ENCODE data around the gene SDS.

Gene SDS

DNA sequence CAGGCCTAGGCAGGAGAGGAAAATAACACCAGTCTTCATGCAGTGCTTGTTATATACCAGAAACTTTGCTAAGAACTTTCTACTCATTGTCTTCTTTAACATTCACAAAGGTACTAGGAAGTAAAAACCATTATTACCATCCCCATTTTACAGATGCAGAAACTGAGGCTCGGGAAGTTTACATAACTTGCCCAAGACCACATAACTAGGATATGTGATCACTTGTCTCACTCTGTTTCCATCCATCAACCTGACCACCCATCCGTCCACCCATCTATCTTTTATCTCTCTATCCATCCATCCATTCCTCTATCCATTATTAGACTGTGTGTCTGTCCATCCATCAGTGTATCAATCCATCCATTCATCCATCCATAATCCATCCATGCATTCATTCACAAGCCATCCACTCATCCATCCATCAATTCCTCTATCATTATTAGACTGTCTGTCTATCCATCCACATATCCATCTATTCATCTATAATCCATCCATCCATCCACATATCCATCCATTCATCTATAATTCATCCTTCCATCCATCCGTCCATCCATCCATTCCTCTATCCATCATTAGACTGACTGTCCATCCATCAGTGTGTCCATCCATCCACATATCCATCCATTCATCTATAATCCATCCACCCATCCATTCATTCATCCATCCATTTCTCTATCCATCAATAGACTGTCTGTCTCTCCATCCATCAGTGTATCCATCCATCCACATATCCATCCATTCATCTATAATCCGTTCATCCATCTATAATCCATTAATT lies 35.0 kb upstream of the SDS start:
- in situ Hi-C loops (cut with HindIII; ENCODE audit: low sequenced_read_pairs), result no loop called here
- TF ChIP-seq, protein P1, sequence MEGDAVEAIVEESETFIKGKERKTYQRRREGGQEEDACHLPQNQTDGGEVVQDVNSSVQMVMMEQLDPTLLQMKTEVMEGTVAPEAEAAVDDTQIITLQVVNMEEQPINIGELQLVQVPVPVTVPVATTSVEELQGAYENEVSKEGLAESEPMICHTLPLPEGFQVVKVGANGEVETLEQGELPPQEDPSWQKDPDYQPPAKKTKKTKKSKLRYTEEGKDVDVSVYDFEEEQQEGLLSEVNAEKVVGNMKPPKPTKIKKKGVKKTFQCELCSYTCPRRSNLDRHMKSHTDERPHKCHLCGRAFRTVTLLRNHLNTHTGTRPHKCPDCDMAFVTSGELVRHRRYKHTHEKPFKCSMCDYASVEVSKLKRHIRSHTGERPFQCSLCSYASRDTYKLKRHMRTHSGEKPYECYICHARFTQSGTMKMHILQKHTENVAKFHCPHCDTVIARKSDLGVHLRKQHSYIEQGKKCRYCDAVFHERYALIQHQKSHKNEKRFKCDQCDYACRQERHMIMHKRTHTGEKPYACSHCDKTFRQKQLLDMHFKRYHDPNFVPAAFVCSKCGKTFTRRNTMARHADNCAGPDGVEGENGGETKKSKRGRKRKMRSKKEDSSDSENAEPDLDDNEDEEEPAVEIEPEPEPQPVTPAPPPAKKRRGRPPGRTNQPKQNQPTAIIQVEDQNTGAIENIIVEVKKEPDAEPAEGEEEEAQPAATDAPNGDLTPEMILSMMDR (IDR thresholded peaks at IDR 0.05; ENCODE audit: low read depth, low read length), result no peak
- no peak for DNase-seq (ENCODE audit: low read depth, low spot score)
- no peak overlapping the region for H3K4me3 ChIP-seq (ENCODE audit: low read depth, low read length)

DNA sequence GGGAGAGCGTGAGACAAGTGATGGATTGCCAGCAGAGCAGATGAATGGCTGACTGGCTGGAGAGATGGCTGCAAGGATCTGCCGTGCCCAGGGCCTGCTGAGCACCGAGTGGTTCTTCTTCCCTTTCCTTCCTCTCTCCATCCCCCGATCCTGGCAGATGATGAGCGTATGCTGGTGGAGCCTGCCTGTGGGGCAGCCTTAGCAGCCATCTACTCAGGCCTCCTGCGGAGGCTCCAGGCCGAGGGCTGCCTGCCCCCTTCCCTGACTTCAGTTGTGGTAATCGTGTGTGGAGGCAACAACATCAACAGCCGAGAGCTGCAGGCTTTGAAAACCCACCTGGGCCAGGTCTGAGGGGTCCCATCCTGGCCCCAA lies 34.0 kb upstream of the SDS start:
- no peak overlapping the region for H3K4me3 ChIP-seq (ENCODE audit: low read depth, low read length)
- no peak for DNase-seq (ENCODE audit: low read depth, low spot score)
- TF ChIP-seq, protein P1 (IDR thresholded peaks at IDR 0.05; ENCODE audit: low read depth, low read length), result no peak
- in situ Hi-C loops (cut with HindIII; ENCODE audit: low sequenced_read_pairs), result no loop called here

DNA sequence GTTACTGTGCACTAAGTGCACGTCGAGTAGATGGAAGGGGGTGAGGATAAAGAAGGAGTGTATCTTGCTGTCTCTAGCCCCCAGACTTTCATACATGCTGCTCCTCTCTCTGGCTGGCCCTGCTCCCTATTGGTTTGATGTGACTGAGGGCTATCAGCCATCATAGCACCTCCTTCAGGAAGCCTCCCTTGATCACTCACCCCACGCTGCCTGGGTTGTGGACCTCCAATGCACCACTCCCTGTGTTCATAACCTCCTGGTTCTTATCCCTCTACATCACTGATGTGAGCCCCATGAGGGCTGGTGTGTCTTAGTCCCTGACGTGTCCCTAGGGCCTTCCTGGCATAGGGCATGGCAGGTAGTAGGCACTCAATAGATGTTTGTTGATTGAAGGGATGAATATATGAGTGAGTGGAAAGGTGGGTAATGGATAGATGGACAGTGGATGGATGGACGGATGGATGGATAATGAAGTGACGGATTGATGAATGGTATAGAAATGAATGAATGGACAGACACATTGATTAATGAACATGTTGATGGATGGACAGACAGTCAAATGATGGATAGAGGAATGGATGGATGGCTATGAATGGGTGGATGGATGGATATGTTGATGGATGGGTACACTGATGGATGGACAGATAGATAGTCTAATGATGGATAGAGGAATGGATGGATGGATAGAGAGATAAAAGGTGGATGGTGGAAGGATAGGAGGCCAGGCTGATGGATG lies 33.5 kb upstream of the SDS start:
- in situ Hi-C loops (cut with HindIII; ENCODE audit: low sequenced_read_pairs), result no loop called here
- DNase-seq (ENCODE audit: low read depth, low spot score), result no peak
- TF ChIP-seq, protein P1 (IDR thresholded peaks at IDR 0.05; ENCODE audit: low read depth, low read length), result no peak
- H3K4me3 ChIP-seq (ENCODE audit: low read depth, low read length), result no peak overlapping the region

DNA sequence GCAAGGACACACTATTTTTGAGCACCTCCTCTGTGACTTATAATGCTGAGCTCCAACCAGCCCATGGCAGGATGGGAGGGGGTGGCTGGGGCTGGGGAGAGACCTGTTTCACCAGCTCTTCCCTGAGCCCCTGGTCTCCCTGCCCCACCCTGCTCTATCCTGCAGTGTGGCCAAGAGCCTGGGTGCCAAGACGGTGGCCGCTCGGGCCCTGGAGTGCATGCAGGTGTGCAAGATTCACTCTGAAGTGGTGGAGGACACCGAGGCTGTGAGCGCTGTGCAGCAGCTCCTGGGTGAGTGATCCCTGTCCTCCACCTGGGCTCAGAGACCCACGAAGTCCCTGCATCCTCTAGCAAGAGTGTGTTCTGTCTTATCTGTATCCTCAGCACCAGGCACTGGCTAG lies 32.9 kb upstream of the SDS start:
- in situ Hi-C loops (cut with HindIII; ENCODE audit: low sequenced_read_pairs), result no loop called here
- TF ChIP-seq, protein P1 (IDR thresholded peaks at IDR 0.05; ENCODE audit: low read depth, low read length), result no peak
- DNase-seq (ENCODE audit: low read depth, low spot score), result no peak

DNA sequence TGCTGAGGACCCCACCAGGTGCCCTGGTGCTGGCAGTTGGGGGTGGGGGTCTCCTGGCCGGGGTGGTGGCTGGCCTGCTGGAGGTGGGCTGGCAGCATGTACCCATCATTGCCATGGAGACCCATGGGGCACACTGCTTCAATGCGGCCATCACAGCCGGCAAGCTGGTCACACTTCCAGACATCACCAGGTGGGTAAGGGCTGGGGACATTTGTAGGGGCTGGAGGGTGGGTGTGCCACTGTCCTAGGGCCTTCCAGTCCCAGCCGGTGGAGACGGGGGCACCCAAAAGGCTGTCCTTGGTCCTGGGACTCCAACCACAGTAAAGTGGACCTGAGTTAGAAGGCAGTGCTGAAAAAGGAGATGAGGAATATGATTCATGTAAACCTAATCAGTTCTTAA lies 31.7 kb upstream of the SDS start:
- in situ Hi-C loops (cut with HindIII; ENCODE audit: low sequenced_read_pairs), result no loop called here
- TF ChIP-seq, protein P1 (IDR thresholded peaks at IDR 0.05; ENCODE audit: low read depth, low read length), result no peak
- no peak for DNase-seq (ENCODE audit: low read depth, low spot score)
- H3K4me3 ChIP-seq (ENCODE audit: low read depth, low read length), result no peak overlapping the region

More for the DNA sequence above, 32.9 kb upstream of the SDS start:
- H3K4me3 ChIP-seq (ENCODE audit: low read depth, low read length), result no peak overlapping the region

DNA sequence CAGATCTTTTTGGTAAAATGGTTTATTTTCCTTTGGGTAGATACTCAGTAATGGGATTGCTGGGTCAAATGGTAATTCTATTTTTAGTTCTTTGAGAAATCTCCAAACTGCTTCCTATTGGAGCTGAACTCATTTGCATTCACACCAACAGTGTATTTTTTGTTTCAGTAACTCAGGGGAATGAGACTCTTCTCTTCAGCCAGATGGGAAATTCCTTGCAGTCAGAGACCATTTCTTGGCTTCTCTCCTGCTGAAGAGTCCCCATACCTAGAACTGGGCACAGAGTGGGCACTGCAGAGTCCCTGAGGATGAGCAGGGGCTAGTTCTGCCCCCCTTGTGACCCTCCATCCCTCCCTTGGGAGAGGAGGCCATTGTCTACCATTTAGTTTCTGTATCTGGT lies 29.3 kb upstream of the SDS start:
- in situ Hi-C loops (cut with HindIII; ENCODE audit: low sequenced_read_pairs), result no loop called here
- DNase-seq (ENCODE audit: low read depth, low spot score), result no peak
- no peak overlapping the region for H3K4me3 ChIP-seq (ENCODE audit: low read depth, low read length)
- TF ChIP-seq, protein P1 (IDR thresholded peaks at IDR 0.05; ENCODE audit: low read depth, low read length), result no peak

All from astrocyte of the spinal cord (primary cell).